Activated CD8-positive, alpha-beta T cell treated with anti-CD3 and anti-CD28 coated beads for 36 hours (primary cell): ENCODE data around the gene SCYL1. TPM values are rescaled to one million over a fixed set of nuclear protein-coding genes. Genes with fewer than 3 reads are reported as not detected.

Experiments used
- ATAC-seq: fragments of 200-7000 bp; cut with Tn5 transposase; one replicate; pipeline ENCODE4 v1.10.0; 2021; ENCODE audit warnings: mild to moderate bottlenecking, moderate library complexity
- CTCF ChIA-PET: fragments of 350-600 bp; sonication (Branson Sonifier 250); formaldehyde crosslinking; loops from one replicate; lab custom pipeline; 2021; ENCODE audit warnings: antibody characterized with exemption; lab: Charles Lee
- POLR2A ChIA-PET: fragments of 350-600 bp; sonication (Branson Sonifier 250); formaldehyde crosslinking; loops from one replicate; lab custom pipeline; 2021; ENCODE audit warnings: antibody characterized with exemption; lab: Charles Lee
- DNase-seq: peaks from one replicate; pipeline ENCODE4 v3.0.0-alpha.2; 2020
- H3K27ac Mint-ChIP-seq: one replicate; pipeline ENCODE4 v1.8.0; 2021; ENCODE audit warnings: mild to moderate bottlenecking, mixed read lengths
- H3K27me3 Mint-ChIP-seq: one replicate; pipeline ENCODE4 v1.8.0; 2021; ENCODE audit warnings: mixed read lengths
- H3K36me3 Mint-ChIP-seq: one replicate; pipeline ENCODE4 v1.8.0; 2021; ENCODE audit warnings: low read depth, mixed read lengths
- H3K4me1 Mint-ChIP-seq: one replicate; pipeline ENCODE4 v1.8.0; 2021; ENCODE audit warnings: low read depth, mixed read lengths
- H3K4me3 Mint-ChIP-seq: one replicate; pipeline ENCODE4 v1.8.0; 2021; ENCODE audit warnings: mild to moderate bottlenecking, moderate library complexity, mixed read lengths
- H3K9me3 Mint-ChIP-seq: one replicate; pipeline ENCODE4 v1.8.0; 2021; ENCODE audit warnings: mixed read lengths
- CTCF ChIP-seq: fragments of 200-600 bp; IDR thresholded peaks from one replicate; pipeline ENCODE4 v1.8.0; 2022; ENCODE audit warnings: antibody characterized with exemption, mild to moderate bottlenecking
- intact Hi-C: fragments of 100-400 bp; cut with micrococcal nuclease; formaldehyde crosslinking; loops from one replicate; pipeline ENCODE4 v1.10.0; 2022
- total RNA-seq, 2 experiments: library from RNA; stranded (reverse); gene quantifications; one replicate each; pipeline ENCODE4 v1.2.3, GENCODE V29; 2021

SCYL1 gene
- total RNA-seq, 2 experiments from 2014 or later: 71.5 to 76.8 TPM

DNA sequence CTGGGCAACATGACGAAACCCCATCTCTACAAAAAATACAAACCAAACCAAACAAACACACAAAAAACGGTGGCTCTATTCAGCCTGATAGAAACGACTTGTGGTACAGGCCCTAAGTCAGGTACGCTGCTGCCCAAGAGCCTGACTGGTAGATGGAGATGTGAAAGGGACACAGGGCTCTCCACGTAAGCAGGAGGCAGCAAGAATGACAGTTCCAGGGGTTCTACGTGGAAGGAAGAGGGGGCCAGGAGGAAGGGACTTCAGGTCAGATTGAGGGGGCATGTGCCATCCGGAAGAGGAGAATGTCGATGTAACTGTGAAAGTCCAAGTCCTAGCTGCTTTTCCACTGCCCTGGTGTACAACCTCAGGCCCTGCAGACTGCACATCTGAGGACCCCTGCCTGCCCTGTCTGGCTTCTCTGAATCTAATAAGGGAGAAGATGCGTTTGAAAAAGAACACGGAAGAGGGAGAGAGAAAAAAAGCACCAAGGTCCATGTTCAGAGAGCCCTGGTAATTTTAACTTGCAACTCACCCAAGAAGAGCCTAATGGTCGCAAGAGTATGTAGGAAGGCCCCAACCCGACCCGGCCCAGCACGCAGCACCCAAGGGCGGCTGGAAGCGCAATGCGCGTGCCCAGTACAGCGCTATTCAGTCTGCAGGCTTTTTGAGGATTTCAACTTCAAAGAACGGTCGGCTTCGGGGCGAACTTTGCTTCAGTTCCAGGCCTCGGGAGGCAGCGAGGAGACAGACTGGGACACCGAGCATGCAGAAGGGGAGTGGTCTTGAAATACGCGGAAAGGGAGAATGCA lies 44.5 kb downstream of the SCYL1 start:
- POLR2A ChIA-PET: interaction anchor here (0.6 to 6.0 kb wide), 11 partner anchors 9 to 146 kb away, joined by 3 to 51 read pairs (median 8); partner anchors contain the start of genes LTBP3, MALAT1, NEAT1 and PCNX3
- intact Hi-C loops: no loop called here

DNA sequence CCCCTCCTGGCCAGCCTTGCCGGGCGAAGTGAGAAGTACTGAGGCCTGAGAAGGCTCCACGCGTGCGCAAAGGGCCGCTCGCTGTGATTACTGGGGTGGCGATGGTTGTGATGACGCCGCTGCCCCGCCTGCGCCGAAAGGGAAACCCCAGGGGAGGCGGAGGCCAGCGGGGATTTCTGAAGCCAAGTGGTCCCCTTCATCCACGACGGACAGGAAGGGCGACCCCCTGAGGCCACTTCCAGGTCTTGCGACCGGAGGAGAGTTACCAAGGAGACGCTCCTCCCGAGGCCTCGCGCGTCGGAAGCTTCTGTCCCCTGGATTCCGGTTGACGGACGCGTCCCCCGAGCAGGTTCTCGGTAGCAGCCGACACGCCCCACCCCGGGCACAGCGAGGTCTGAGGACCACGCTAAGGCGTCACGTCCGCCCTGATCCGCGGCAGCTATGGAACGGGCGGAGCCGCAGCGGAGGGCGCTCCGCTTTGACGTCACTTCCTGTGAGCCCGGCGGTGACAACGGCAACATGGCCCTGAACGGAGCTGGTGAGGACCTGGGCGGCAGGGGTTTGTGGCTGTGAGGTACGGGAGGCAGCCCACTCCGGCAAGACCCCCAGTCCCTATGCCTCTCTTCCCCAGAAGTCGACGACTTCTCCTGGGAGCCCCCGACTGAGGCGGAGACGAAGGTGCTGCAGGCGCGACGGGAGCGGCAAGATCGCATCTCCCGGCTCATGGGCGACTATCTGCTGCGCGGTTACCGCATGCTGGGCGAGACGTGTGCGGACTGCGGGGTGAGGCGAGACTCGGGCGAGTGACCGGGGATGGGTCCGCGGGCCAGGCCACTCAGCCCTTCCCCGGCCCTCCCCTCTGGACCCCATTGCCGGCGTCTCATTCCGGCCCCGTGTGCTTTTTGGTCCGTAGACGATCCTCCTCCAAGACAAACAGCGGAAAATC lies 45.4 kb downstream of the SCYL1 start, which contains the start of gene ZNRD2:
Gene ZNRD2 (plus strand): TSS at position 505 of the 946 bp plus-strand sequence. CDS start 15 bp downstream, at position 520.
- CTCF ChIA-PET: interaction anchor here (0.8 to 4.7 kb wide), 10 partner anchors 9 to 290 kb away, joined by 3 to 59 read pairs (median 6); partner anchors contain the start of genes LTBP3, MAP3K11, MUS81 and PCNX3
- POLR2A ChIA-PET: interaction anchor here (0.9 to 6.0 kb wide), 13 partner anchors 10 to 152 kb away, joined by 3 to 51 read pairs (median 10); partner anchors contain the start of genes LTBP3, MALAT1, NEAT1 and PCNX3
- Mint-ChIP-seq H3K4me3 (peak within 1 kb of the TSS; percentile 93), H3K9me3 (no peaks in the 10 kb centered on the region), H3K27me3 (no peaks in the 10 kb centered on the region), H3K4me1 (peaks cover 57% of the 10 kb centered on the region), H3K36me3 (peaks cover 37% of the 10 kb centered on the region), H3K27ac (peak within 1 kb of the TSS; percentile 97)
- DNase-seq (peak; percentile 99), ATAC-seq (peak; percentile 77)
- TF ChIP-seq CTCF: peak; percentile 27
- intact Hi-C loops: loop anchor here (5.0 kb wide), 1 partner anchor 143 kb away; no protein-coding TSS in a partner anchor

More for the DNA sequence above, 44.5 kb downstream of the SCYL1 start:
- H3K4me3 Mint-ChIP-seq: peak overlapping the region; percentile 93
- ATAC-seq (peak; percentile 13), DNase-seq (no peak)
- no peaks in the 10 kb centered on the region for H3K27me3 Mint-ChIP-seq
- CTCF ChIA-PET: interaction anchor here (0.8 to 4.7 kb wide), 8 partner anchors 8 to 290 kb away, joined by 5 to 59 read pairs (median 16); partner anchors contain the start of genes LTBP3, MAP3K11, MUS81 and PCNX3
- peaks cover 37% of the 10 kb centered on the region for H3K36me3 Mint-ChIP-seq
- no peaks in the 10 kb centered on the region for H3K9me3 Mint-ChIP-seq
- peak overlapping the region; percentile 97 for H3K27ac Mint-ChIP-seq
- no peak for TF ChIP-seq CTCF
- H3K4me1 Mint-ChIP-seq: peaks cover 55% of the 10 kb centered on the region

DNA sequence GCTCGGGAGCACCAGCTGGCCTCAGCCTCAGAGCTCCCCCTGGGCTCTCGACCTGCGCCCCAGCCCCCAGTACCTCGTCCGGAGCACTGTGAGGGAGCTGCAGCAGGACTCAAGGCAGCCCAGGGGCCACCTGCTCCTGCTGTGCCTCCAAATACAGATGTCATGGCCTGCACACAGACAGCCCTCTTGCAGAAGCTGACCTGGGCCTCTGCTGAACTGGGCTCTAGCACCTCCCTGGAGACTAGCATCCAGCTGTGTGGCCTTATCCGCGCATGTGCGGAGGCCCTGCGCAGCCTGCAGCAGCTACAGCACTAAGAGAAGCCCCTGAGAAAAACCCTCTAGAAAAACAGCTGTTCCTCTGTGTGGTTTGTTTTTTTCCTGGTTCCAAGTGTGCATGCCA lies 46.5 kb downstream of the SCYL1 start:
- no peak for DNase-seq
- TF ChIP-seq CTCF: no peak
- ATAC-seq: no peak
- Mint-ChIP-seq H3K27me3 (no peaks in the 10 kb centered on the region), H3K4me3 (peak overlapping the region; percentile 93), H3K4me1 (peaks cover 49% of the 10 kb centered on the region), H3K36me3 (peaks cover 37% of the 10 kb centered on the region), H3K9me3 (no peaks in the 10 kb centered on the region), H3K27ac (peak overlapping the region; percentile 89)
- ChIA-PET CTCF (interaction anchor here (0.6 to 4.7 kb wide), 15 partner anchors 10 to 288 kb away, joined by 3 to 59 read pairs (median 6); partner anchors contain the start of genes KAT5, LTBP3, MAP3K11 and MUS81), POLR2A (interaction anchor here (0.6 to 6.0 kb wide), 15 partner anchors 11 to 154 kb away, joined by 3 to 51 read pairs (median 10); partner anchors contain the start of genes LTBP3, MALAT1, NEAT1 and PCNX3)
- intact Hi-C loops: loop anchor here (5.0 kb wide), 1 partner anchor 144 kb away; no protein-coding TSS in a partner anchor

- Mint-ChIP-seq H3K36me3 (peaks cover 39% of the 10 kb centered on the region), H3K4me1 (peaks cover 45% of the 10 kb centered on the region), H3K4me3 (peak overlapping the region; percentile 93), H3K9me3 (no peaks in the 10 kb centered on the region), H3K27ac (peak overlapping the region; percentile 89), H3K27me3 (no peaks in the 10 kb centered on the region)
- ATAC-seq (no peak), DNase-seq (no peak)
- peak; percentile 31 for TF ChIP-seq CTCF
- POLR2A ChIA-PET: interaction anchor here (0.7 to 6.0 kb wide), 14 partner anchors 11 to 155 kb away, joined by 3 to 51 read pairs (median 10); partner anchors contain the start of genes LTBP3, MALAT1, MAP3K11 and NEAT1
- intact Hi-C loops: loop anchor here (5.0 kb wide), 1 partner anchor 145 kb away; no protein-coding TSS in a partner anchor
- CTCF ChIA-PET: interaction anchor here (0.7 to 4.7 kb wide), 17 partner anchors 11 to 243 kb away, joined by 3 to 59 read pairs (median 4); partner anchors contain the start of genes KAT5, LTBP3, MAP3K11 and PCNX3
Measured at GRCh38 chr11:65571940-65572339, 47.1 kb downstream of the SCYL1 start.
